H1 (cell line): ENCODE data around the gene NUBP2.

ENCODE experiments used
- RAD21 ChIP-seq, 2 experiments: IDR thresholded peaks in 1 of 2; conservative IDR thresholded peaks in 1 of 2; 2 replicates each; pipeline ENCODE4 v1.6.1; 2011; ENCODE audit warnings: low read depth in 2 of 2, low read length in 2 of 2, improper control_type of control experiment in 1 of 2, inconsistent platforms in 1 of 2, mild to moderate bottlenecking in 1 of 2, moderate library complexity in 1 of 2
- YY1 ChIP-seq: IDR thresholded peaks from 2 replicates; pipeline ENCODE4 v1.6.1; 2011; ENCODE audit warnings: low read depth, mild to moderate bottlenecking, low read length
- TF ChIP-seq, protein P1 (sequence below), 3 experiments: IDR thresholded peaks; 1 replicate in 2 of 3; 2 replicates in 1 of 3; pipeline versions ENCODE4 v1.5.1 to v1.6.1; 2011; ENCODE audit warnings: low read length in 3 of 3, mild to moderate bottlenecking in 3 of 3, inconsistent platforms in 2 of 3, low read depth in 1 of 3, moderate library complexity in 1 of 3; ENCODE audit not compliant: insufficient read depth in 1 of 3; ENCODE audit errors: control extremely low read depth in 1 of 3

GRCh38 chr16:1784977-1785845 lies 2.5 kb downstream of the NUBP2 start:
- TF ChIP-seq, protein P1, sequence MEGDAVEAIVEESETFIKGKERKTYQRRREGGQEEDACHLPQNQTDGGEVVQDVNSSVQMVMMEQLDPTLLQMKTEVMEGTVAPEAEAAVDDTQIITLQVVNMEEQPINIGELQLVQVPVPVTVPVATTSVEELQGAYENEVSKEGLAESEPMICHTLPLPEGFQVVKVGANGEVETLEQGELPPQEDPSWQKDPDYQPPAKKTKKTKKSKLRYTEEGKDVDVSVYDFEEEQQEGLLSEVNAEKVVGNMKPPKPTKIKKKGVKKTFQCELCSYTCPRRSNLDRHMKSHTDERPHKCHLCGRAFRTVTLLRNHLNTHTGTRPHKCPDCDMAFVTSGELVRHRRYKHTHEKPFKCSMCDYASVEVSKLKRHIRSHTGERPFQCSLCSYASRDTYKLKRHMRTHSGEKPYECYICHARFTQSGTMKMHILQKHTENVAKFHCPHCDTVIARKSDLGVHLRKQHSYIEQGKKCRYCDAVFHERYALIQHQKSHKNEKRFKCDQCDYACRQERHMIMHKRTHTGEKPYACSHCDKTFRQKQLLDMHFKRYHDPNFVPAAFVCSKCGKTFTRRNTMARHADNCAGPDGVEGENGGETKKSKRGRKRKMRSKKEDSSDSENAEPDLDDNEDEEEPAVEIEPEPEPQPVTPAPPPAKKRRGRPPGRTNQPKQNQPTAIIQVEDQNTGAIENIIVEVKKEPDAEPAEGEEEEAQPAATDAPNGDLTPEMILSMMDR (IDR thresholded peaks at IDR 0.05; ENCODE audit: control extremely low read depth in 1 of 3, insufficient read depth in 1 of 3, low read depth in 1 of 3, low read length in 3 of 3) = no peak
- no peak for TF ChIP-seq YY1
- TF ChIP-seq RAD21 (IDR thresholded peaks at IDR 0.05 in 1 of 2, conservative IDR thresholded peaks at IDR 0.05 in 1 of 2; ENCODE audit: low read depth in 2 of 2, low read length in 2 of 2) = no peak
